Fibroblast of lung (primary cell): Measurements from ENCODE around the gene AJUBA. TPM values are rescaled to one million over a fixed set of nuclear protein-coding genes. Genes with fewer than 3 reads are reported as not detected.

ENCODE experiments used
- DNase-seq, 2 donors: peaks; one replicate each; pipeline versions ENCODE4 v3.0.0 to v3.0.0-alpha.2; 2010; ENCODE audit warnings: low read depth in 2 of 2
- H2AFZ ChIP-seq: 2 replicates; pipeline ENCODE4 v1.5.1; 2012; ENCODE audit warnings: low read length, control low read depth, inconsistent platforms
- H3K27ac ChIP-seq: 2 replicates; pipeline ENCODE4 v1.5.1; 2011; ENCODE audit warnings: low read length, control low read depth; ENCODE audit not compliant: insufficient read depth
- H3K27me3 ChIP-seq: 2 replicates; pipeline ENCODE4 v1.5.1; 2011; ENCODE audit warnings: mild to moderate bottlenecking, low read length; ENCODE audit not compliant: control insufficient read depth, insufficient read depth
- H3K36me3 ChIP-seq: 2 replicates; pipeline ENCODE4 v1.5.1; 2011; ENCODE audit warnings: low read length; ENCODE audit not compliant: control insufficient read depth, insufficient read depth
- H3K4me1 ChIP-seq: 2 replicates; pipeline ENCODE4 v1.5.1; 2011; ENCODE audit warnings: low read length; ENCODE audit not compliant: control insufficient read depth, insufficient read depth; ENCODE audit errors: extremely low read depth
- H3K4me2 ChIP-seq: 2 replicates; pipeline ENCODE4 v1.5.1; 2011; ENCODE audit warnings: low read length, control low read depth; ENCODE audit not compliant: insufficient read depth; ENCODE audit errors: extremely low read depth
- H3K4me3 ChIP-seq, 4 experiments: fragments of 200-600 bp in 1 of 4; sonication (generic) in 1 of 4; replicated peaks in 1 of 4; 2 replicates each; pipeline ENCODE4 v1.5.1; 2011 to 2016; ENCODE audit warnings: low read length in 4 of 4, low read depth in 3 of 4, mild to moderate bottlenecking in 3 of 4, control low read depth in 2 of 4, inconsistent platforms in 1 of 4, mixed read lengths in 1 of 4; ENCODE audit not compliant: insufficient read depth in 1 of 4; ENCODE audit errors: control extremely low read depth in 1 of 4
- H3K79me2 ChIP-seq: 2 replicates; pipeline ENCODE4 v1.5.1; 2012; ENCODE audit warnings: mild to moderate bottlenecking, low read length, inconsistent platforms; ENCODE audit not compliant: control insufficient read depth, insufficient read depth
- H3K9ac ChIP-seq: 2 replicates; pipeline ENCODE4 v1.5.1; 2011; ENCODE audit warnings: mild to moderate bottlenecking, low read length, control low read depth; ENCODE audit not compliant: insufficient read depth
- H3K9me3 ChIP-seq: 2 replicates; pipeline ENCODE4 v1.5.1; 2012; ENCODE audit warnings: low read depth, low read length; ENCODE audit not compliant: control insufficient read depth, insufficient read depth
- H4K20me1 ChIP-seq: 2 replicates; pipeline ENCODE4 v1.5.1; 2011; ENCODE audit warnings: low read length; ENCODE audit not compliant: control insufficient read depth, insufficient read depth; ENCODE audit errors: extremely low read depth
- CTCF ChIP-seq, 2 donors: IDR thresholded peaks in 1 of 2; conservative IDR thresholded peaks in 1 of 2; 1 replicate in 1 of 2; 2 replicates in 1 of 2; pipeline ENCODE4 v1.5.1; 2011 to 2012; ENCODE audit warnings: low read length in 2 of 2, control low read depth in 1 of 2, inconsistent platforms in 1 of 2, low read depth in 1 of 2, mild to moderate bottlenecking in 1 of 2
- EZH2 ChIP-seq: IDR thresholded peaks from 2 replicates; pipeline ENCODE4 v1.5.1; 2012; ENCODE audit warnings: low read length, control low read depth, mild to moderate bottlenecking; ENCODE audit errors: missing control alignments
- polyA plus RNA-seq, 2 donors: library from polyadenylated mRNA; depleted of rRNA in 1 of 2; stranded (reverse) in 1 of 2; unstranded in 1 of 2; fragments of >200 nt; gene quantifications; 2 replicates each; pipeline ENCODE4 v1.2.1, GENCODE V29; 2011 to 2012; ENCODE audit warnings: missing spikeins in 1 of 2
- total RNA-seq: library from RNA; depleted of rRNA; stranded (reverse); fragments of >200 nt; gene quantifications from 2 replicates; pipeline ENCODE4 v1.2.1, GENCODE V29; 2014

Gene AJUBA
- total and polyA plus RNA-seq, 2 donors (not counting 1 experiment from before 2014, with no cell fraction given) = 41.3 to 84.9 TPM

GRCh38 chr14:22923746-22924145, 58.6 kb downstream of the AJUBA start:
- no peak overlapping the region for H3K4me3 ChIP-seq
- no peak for TF ChIP-seq EZH2
- H2AFZ ChIP-seq = no peak overlapping the region
- H3K4me2 ChIP-seq = no peak overlapping the region
- no peaks in the 10 kb centered on the region for H3K27me3 ChIP-seq
- H3K9me3 ChIP-seq = no peaks in the 10 kb centered on the region
- peaks cover 7% of the 10 kb centered on the region for H3K4me1 ChIP-seq
- DNase-seq = no peak
- H3K79me2 ChIP-seq = peaks cover 14% of the 10 kb centered on the region
- no peaks in the 10 kb centered on the region for H4K20me1 ChIP-seq
- peaks cover 16% of the 10 kb centered on the region for H3K36me3 ChIP-seq
- no peak overlapping the region for H3K27ac ChIP-seq
- no peak overlapping the region for H3K9ac ChIP-seq

- no peak overlapping the region for H3K9ac ChIP-seq
- H3K4me3 ChIP-seq = no peak overlapping the region
- no peaks in the 10 kb centered on the region for H3K9me3 ChIP-seq
- H3K4me2 ChIP-seq = no peak overlapping the region
- H3K4me1 ChIP-seq = no peaks in the 10 kb centered on the region
- H3K27me3 ChIP-seq = no peaks in the 10 kb centered on the region
- no peak overlapping the region for H2AFZ ChIP-seq
- TF ChIP-seq CTCF (conservative IDR thresholded peaks at IDR 0.05 in 1 of 2, IDR thresholded peaks at IDR 0.05 in 1 of 2; ENCODE audit: low read depth in 1 of 2, low read length in 2 of 2) (no peak), EZH2 (no peak)
- peaks cover 9% of the 10 kb centered on the region for H3K79me2 ChIP-seq
- no peak for DNase-seq
- no peaks in the 10 kb centered on the region for H4K20me1 ChIP-seq
- H3K27ac ChIP-seq = no peak overlapping the region
- peaks cover 14% of the 10 kb centered on the region for H3K36me3 ChIP-seq
Measured at GRCh38 chr14:22922294-22922693, 60.1 kb downstream of the AJUBA start.

Other genes starting within 250 kb of the AJUBA start
- 66.5 and 67.2 TPM in 2 replicates for gene OXA1L, start 215.9 kb downstream of the AJUBA start, total RNA-seq
- gene OXA1L, start 215.9 kb downstream of the AJUBA start, polyA plus RNA-seq = 141 and 159 TPM in 2 replicates
- 5.1 and 6.3 TPM in 2 replicates for gene SLC7A7, start 167.1 kb downstream of the AJUBA start, total RNA-seq
- gene SLC7A7, start 167.1 kb downstream of the AJUBA start, polyA plus RNA-seq = 7.1 and 9.5 TPM in 2 replicates
- gene MRPL52, start 152.7 kb downstream of the AJUBA start, total RNA-seq = 40.8 and 50.5 TPM in 2 replicates
- gene MRPL52, start 152.7 kb downstream of the AJUBA start, polyA plus RNA-seq = 38.0 and 44.1 TPM in 2 replicates
- gene MMP14, start 146.0 kb downstream of the AJUBA start, total RNA-seq = 346 and 375 TPM in 2 replicates
- gene MMP14, start 146.0 kb downstream of the AJUBA start, polyA plus RNA-seq = 393 and 397 TPM in 2 replicates
- 71.9 and 95.5 TPM in 2 replicates for gene LRP10, start 110.8 kb downstream of the AJUBA start, total RNA-seq
- 100 and 130 TPM in 2 replicates for gene LRP10, start 110.8 kb downstream of the AJUBA start, polyA plus RNA-seq
- gene REM2, start 99.3 kb downstream of the AJUBA start, total RNA-seq = 0.17 and 0.26 TPM in 2 replicates
- 0.02 and 0.06 TPM in 2 replicates for gene REM2, start 99.3 kb downstream of the AJUBA start, polyA plus RNA-seq
- gene RBM23, start 63.4 kb downstream of the AJUBA start, total RNA-seq = 44.9 and 51.0 TPM in 2 replicates
- gene RBM23, start 63.4 kb downstream of the AJUBA start, polyA plus RNA-seq = 85.0 and 85.3 TPM in 2 replicates
- 50.3 and 54.8 TPM in 2 replicates for gene PRMT5, start 53.2 kb downstream of the AJUBA start, total RNA-seq
- gene PRMT5, start 53.2 kb downstream of the AJUBA start, polyA plus RNA-seq = 91.7 and 136 TPM in 2 replicates
- gene HAUS4, start 25.5 kb downstream of the AJUBA start, total RNA-seq = 47.9 and 53.9 TPM in 2 replicates
- gene HAUS4, start 25.5 kb downstream of the AJUBA start, polyA plus RNA-seq = 21.9 and 25.8 TPM in 2 replicates
- 10.5 and 13.0 TPM in 2 replicates for gene C14orf93, start 27.6 kb upstream of the AJUBA start, total RNA-seq
- gene C14orf93, start 27.6 kb upstream of the AJUBA start, polyA plus RNA-seq = 4.8 and 5.4 TPM in 2 replicates
- 166 and 204 TPM in 2 replicates for gene PSMB5, start 52.3 kb upstream of the AJUBA start, total RNA-seq
- gene PSMB5, start 52.3 kb upstream of the AJUBA start, polyA plus RNA-seq = 237 and 276 TPM in 2 replicates
- gene PSMB11, start 59.7 kb upstream of the AJUBA start, total RNA-seq = under 0.01 TPM in 1 of 2 replicates, not detected in the other
- gene PSMB11, start 59.7 kb upstream of the AJUBA start, polyA plus RNA-seq = not detected in 2 replicates
- gene CDH24, start 75.0 kb upstream of the AJUBA start, total RNA-seq = 5.6 and 6.2 TPM in 2 replicates
- gene CDH24, start 75.0 kb upstream of the AJUBA start, polyA plus RNA-seq = 5.0 and 6.5 TPM in 2 replicates
- gene ACIN1, start 112.6 kb upstream of the AJUBA start, total RNA-seq = 58.3 and 75.1 TPM in 2 replicates
- 94.0 and 101 TPM in 2 replicates for gene ACIN1, start 112.6 kb upstream of the AJUBA start, polyA plus RNA-seq
- gene C14orf119, start 113.0 kb upstream of the AJUBA start, total RNA-seq = 55.0 and 60.4 TPM in 2 replicates
- gene C14orf119, start 113.0 kb upstream of the AJUBA start, polyA plus RNA-seq = 96.5 and 115 TPM in 2 replicates
- gene CIROP, start 122.4 kb upstream of the AJUBA start, total RNA-seq = 0.17 and 1.0 TPM in 2 replicates
- 0.09 and 0.61 TPM in 2 replicates for gene CIROP, start 122.4 kb upstream of the AJUBA start, polyA plus RNA-seq
- gene CEBPE, start 136.7 kb upstream of the AJUBA start, total RNA-seq = not detected in 2 replicates
- gene CEBPE, start 136.7 kb upstream of the AJUBA start, polyA plus RNA-seq = not detected in 2 replicates
- gene SLC7A8, start 201.1 kb upstream of the AJUBA start, total RNA-seq = 5.1 and 10.2 TPM in 2 replicates
- gene SLC7A8, start 201.1 kb upstream of the AJUBA start, polyA plus RNA-seq = 1.4 and 12.6 TPM in 2 replicates